GM12878 (cell line): ENCODE data around the gene PDZK1IP1. TPM values are rescaled to one million over a fixed set of nuclear protein-coding genes. Genes with fewer than 3 reads are reported as not detected.

Experiments
- ATAC-seq: fragments of 200-7000 bp; cut with Tn5 transposase; 3 replicates; pipeline ENCODE4 v1.9.1; 2020; ENCODE audit warnings: mild to moderate bottlenecking, moderate library complexity
- BruUV-seq: library from RNA; stranded (reverse); fragments of 400-500 nt; replicated peaks from 2 replicates; lab custom pipeline; 2021; lab: Mats Ljungman, UMichigan
- CTCF ChIA-PET: fragments of 300-600 bp; sonication (Branson Sonifier 250); formaldehyde crosslinking; extraction: SDS; loops from one replicate; lab custom pipeline; 2021; ENCODE audit warnings: inconsistent platforms; lab: Yijun Ruan, JAX
- POLR2A ChIA-PET: fragments of 350-600 bp; formaldehyde crosslinking; extraction: SDS; loops from one replicate; lab custom pipeline; 2021; ENCODE audit warnings: inconsistent platforms; lab: Charles Lee
- RAD21 ChIA-PET: fragments of 300-600 bp; sonication (Branson Sonifier 250); formaldehyde crosslinking; loops from one replicate; lab custom pipeline; 2023; ENCODE audit warnings: antibody characterized with exemption; ENCODE audit not compliant: unreplicated experiment; lab: Charles Lee
- SMC1A ChIA-PET: fragments of 300-600 bp; sonication (Branson Sonifier 250); formaldehyde crosslinking; loops from one replicate; lab custom pipeline; 2023; ENCODE audit not compliant: unreplicated experiment, uncharacterized antibody; lab: Charles Lee
- DNase-seq: peaks from one replicate; pipeline ENCODE4 v3.0.0-alpha.2; 2011; ENCODE audit warnings: low read depth, low spot score
- FAIRE-seq: peaks from 3 replicates; lab custom pipeline; 2011; peaks lifted over from hg19 to GRCh38; lab: Jason Lieb, UNC
- H2AFZ ChIP-seq: 2 replicates; pipeline ENCODE4 v1.6.0; 2011; ENCODE audit warnings: low read depth, low read length, control low read depth; ENCODE audit not compliant: control insufficient read depth
- H3K27ac ChIP-seq: 2 replicates; pipeline ENCODE4 v1.5.1; 2011; ENCODE audit warnings: control low read depth; ENCODE audit not compliant: control insufficient read depth, insufficient read depth
- H3K27me3 ChIP-seq, 2 experiments: replicated peaks in 1 of 2; 2 replicates each; pipeline versions ENCODE4 v1.6.0 to v1.6.1; 2011; ENCODE audit warnings: low read length in 1 of 2; ENCODE audit not compliant: control insufficient read depth in 2 of 2, insufficient read depth in 2 of 2
- H3K36me3 ChIP-seq, 2 experiments: 2 replicates each; pipeline ENCODE4 v1.5.1; 2011; ENCODE audit warnings: low read length in 1 of 2; ENCODE audit not compliant: control insufficient read depth in 2 of 2, insufficient read depth in 2 of 2
- H3K4me1 ChIP-seq: 2 replicates; pipeline ENCODE4 v1.6.1; 2011; ENCODE audit warnings: mild to moderate bottlenecking, low read length, moderate library complexity, mixed read lengths; ENCODE audit not compliant: control insufficient read depth, insufficient read depth
- H3K4me2 ChIP-seq: 2 replicates; pipeline ENCODE4 v1.6.0; 2011; ENCODE audit warnings: control low read depth; ENCODE audit not compliant: control insufficient read depth, insufficient read depth
- H3K4me3 ChIP-seq: fragments of 200-600 bp; sonication (generic); 2 replicates; pipeline ENCODE4 v1.5.1; 2016
- H3K79me2 ChIP-seq: 2 replicates; pipeline ENCODE4 v1.6.0; 2011; ENCODE audit warnings: low read length; ENCODE audit not compliant: control insufficient read depth, insufficient read depth
- H3K9ac ChIP-seq: 2 replicates; pipeline ENCODE4 v1.8.0; 2011; ENCODE audit warnings: low read length, control low read depth, mixed read lengths; ENCODE audit not compliant: control insufficient read depth, insufficient read depth
- H3K9me3 ChIP-seq: replicated peaks from 3 replicates; pipeline ENCODE4 v1.5.1; 2011; ENCODE audit warnings: mild to moderate bottlenecking, low read length; ENCODE audit not compliant: control insufficient read depth, insufficient read depth
- H4K20me1 ChIP-seq: 2 replicates; pipeline ENCODE4 v1.6.0; 2011; ENCODE audit not compliant: control insufficient read depth, insufficient read depth
- BCL11A ChIP-seq: IDR thresholded peaks from 2 replicates; pipeline ENCODE4 v1.6.1; 2011; ENCODE audit warnings: low read depth, low read length
- CREB1 ChIP-seq: IDR thresholded peaks from 2 replicates; pipeline ENCODE4 v1.6.1; 2012; ENCODE audit warnings: low read depth, mild to moderate bottlenecking, inconsistent platforms
- CREM ChIP-seq: IDR thresholded peaks from 2 replicates; pipeline ENCODE4 v1.6.1; 2014; ENCODE audit warnings: antibody characterized with exemption, low read depth
- RELB ChIP-seq: fragments of 450-650 bp; IDR thresholded peaks from 2 replicates; pipeline ENCODE4 v1.6.1; 2017; ENCODE audit warnings: low read depth, mild to moderate bottlenecking, moderate library complexity
- RFX5 ChIP-seq: IDR thresholded peaks from 2 replicates; pipeline ENCODE4 v1.6.1; 2011; ENCODE audit warnings: low read depth, low read length, improper control_type of control experiment
- SMC3 ChIP-seq: IDR thresholded peaks from 2 replicates; pipeline ENCODE4 v1.6.1; 2011; ENCODE audit warnings: low read length, improper control_type of control experiment, borderline replicate concordance
- STAT3 ChIP-seq: IDR thresholded peaks from 2 replicates; pipeline ENCODE4 v1.6.1; 2011; ENCODE audit warnings: low read depth, low read length, improper control_type of control experiment
- USF2 ChIP-seq: IDR thresholded peaks from 2 replicates; pipeline ENCODE4 v1.6.1; 2011; ENCODE audit warnings: low read depth, low read length, improper control_type of control experiment, borderline replicate concordance
- ZBTB40 ChIP-seq: fragments of 450-650 bp; IDR thresholded peaks from 2 replicates; pipeline ENCODE4 v1.6.1; 2016; ENCODE audit warnings: mild to moderate bottlenecking, moderate library complexity, borderline replicate concordance
- WGBS: methylation state at CpG from one replicate; pipeline ENCODE4 v1.1.6; 2016; ENCODE audit warnings: low lambda C conversion rate; ENCODE audit not compliant: insufficient replicate concordance, insufficient coverage; ENCODE audit errors: missing lambda C conversion rate; 5-methylcytosine and 5-hydroxymethylcytosine counted together
- in situ Hi-C: fragments of 300-500 bp; cut with MboI; formaldehyde crosslinking; loops from 9 replicates; pipeline ENCODE4 v1.14.3; 2018; ENCODE audit warnings: mixed read lengths
- intact Hi-C: fragments of 100-400 bp; cut with micrococcal nuclease; formaldehyde crosslinking; loops from one replicate; pipeline ENCODE4 v1.14.2; 2022; ENCODE audit not compliant: unreplicated experiment
- polyA plus RNA-seq, 11 experiments: library from polyadenylated mRNA; depleted of rRNA in 4 of 11; unstranded in 6 of 11; stranded (reverse) in 5 of 11; fragments of >200 nt; fragmentation: Nextera tagmentation in 4 of 11; fragmentation: Illumina TruSeq in 1 of 11; extraction: Ambion mirVana in 4 of 11; extraction: Trizol in 1 of 11; gene quantifications; 1 replicate in 1 of 11; 2 replicates in 10 of 11; pipeline versions ENCODE4 v1.2.1 to v1.2.3, GENCODE V29; 2011 to 2016; ENCODE audit warnings: inconsistent platforms in 2 of 11, missing spikeins in 2 of 11, low read depth in 1 of 11
- total RNA-seq, 4 experiments: library from RNA; depleted of rRNA in 3 of 4; stranded (reverse); fragments of >200 nt in 3 of 4; fragmentation: Illumina TruSeq in 1 of 4; extraction: Trizol in 1 of 4; gene quantifications; 2 replicates each; pipeline versions ENCODE4 v1.2.1 to v1.2.3, GENCODE V29; 2013 to 2021

Gene PDZK1IP1
- total and polyA plus RNA-seq, 10 of the 15 experiments (the other 5 are each of a cell fraction or from before 2014, with no cell fraction given) = not detected

- Histone ChIP-seq H3K9me3 (no peaks in the 10 kb centered on the region), H3K4me2 (no peak overlapping the region), H3K36me3 (no peaks in the 10 kb centered on the region), H3K4me1 (no peaks in the 10 kb centered on the region), H3K27ac (no peak overlapping the region), H3K9ac (no peak overlapping the region), H3K4me3 (no peak overlapping the region), H3K27me3 (no peaks in the 10 kb centered on the region), H4K20me1 (no peaks in the 10 kb centered on the region), H2AFZ (no peak overlapping the region), H3K79me2 (no peaks in the 10 kb centered on the region)
- FAIRE-seq (no peak), DNase-seq (no peak), ATAC-seq (no peak; the same call in 2 of the 3 replicates)
- POLR2A ChIA-PET = no interaction called here
- no TSS peak for BruUV-seq
- CTCF ChIA-PET = no interaction called here
- RAD21 ChIA-PET = no interaction called here
- no peak for TF ChIP-seq RFX5
- TF ChIP-seq STAT3 = no peak
- no peak for TF ChIP-seq RELB
- no peak for TF ChIP-seq BCL11A
- SMC1A ChIA-PET = no interaction called here
- in situ Hi-C loops (no loop called here), intact Hi-C loops (no loop called here)
- WGBS = 0% methylated on average over 5 of the region's 5 CpGs
These were observed 28.4 kb downstream of the PDZK1IP1 start for GRCh38 chr1:47161298-47162040.

GRCh38 chr1:47160716-47161115 is 29.1 kb downstream of the PDZK1IP1 start:
- Histone ChIP-seq H3K9ac (no peak overlapping the region), H3K27me3 (no peaks in the 10 kb centered on the region), H3K4me3 (no peak overlapping the region), H3K4me1 (no peaks in the 10 kb centered on the region), H3K9me3 (no peaks in the 10 kb centered on the region), H3K36me3 (no peaks in the 10 kb centered on the region), H2AFZ (no peak overlapping the region), H4K20me1 (no peaks in the 10 kb centered on the region), H3K27ac (no peak overlapping the region), H3K4me2 (no peak overlapping the region), H3K79me2 (no peaks in the 10 kb centered on the region)
- POLR2A ChIA-PET = no interaction called here
- ATAC-seq (no peak), DNase-seq (no peak), FAIRE-seq (no peak)
- SMC1A ChIA-PET = no interaction called here
- in situ Hi-C loops = no loop called here
- RAD21 ChIA-PET = no interaction called here
- CTCF ChIA-PET = no interaction called here
- intact Hi-C loops = no loop called here
- no TSS peak for BruUV-seq
- TF ChIP-seq CREB1 (no peak), USF2 (no peak), ZBTB40 (no peak), SMC3 (no peak), CREM (no peak)
